Left lung (tissue), 10 donors: ENCODE results near the gene URM1. TPM values are rescaled to one million over a fixed set of nuclear protein-coding genes. Genes with fewer than 3 reads are reported as not detected.

ENCODE experiments used
- ATAC-seq: fragments of 200-7000 bp; cut with Tn5 transposase; one replicate; pipeline ENCODE4 v1.9.1; 2020; ENCODE audit warnings: moderate library complexity
- DNase-seq, 4 donors: peaks; one replicate each; pipeline ENCODE4 v3.0.0-alpha.2; 2013 to 2020
- H3K27ac ChIP-seq, 2 donors: fragments of 200-600 bp; sonication (generic) in 1 of 2; one replicate each; pipeline versions ENCODE4 v1.5.0 to v1.8.0; 2020 to 2021
- H3K27me3 ChIP-seq, 2 donors: fragments of 200-600 bp; sonication (generic) in 1 of 2; one replicate each; pipeline versions ENCODE4 v1.5.0 to v1.8.0; 2020 to 2021
- H3K36me3 ChIP-seq, 2 donors: fragments of 200-600 bp; sonication (generic) in 1 of 2; one replicate each; pipeline versions ENCODE4 v1.5.0 to v1.8.0; 2020 to 2021
- H3K4me1 ChIP-seq, 2 donors: fragments of 200-600 bp; one replicate each; pipeline ENCODE4 v1.8.0; 2021
- H3K4me3 ChIP-seq, 2 donors: fragments of 200-600 bp; sonication (generic) in 1 of 2; one replicate each; pipeline versions ENCODE4 v1.5.0 to v1.8.0; 2020 to 2021; ENCODE audit warnings: mild to moderate bottlenecking in 1 of 2
- H3K9me3 ChIP-seq, 2 donors: fragments of 200-600 bp; sonication (generic) in 1 of 2; one replicate each; pipeline versions ENCODE4 v1.5.0 to v1.8.0; 2020 to 2021
- intact Hi-C, 2 donors: fragments of 100-400 bp; cut with DNase I; formaldehyde crosslinking; loops; one replicate each; pipeline versions ENCODE4 v1.11.2 to v1.14.2; 2022
- polyA plus RNA-seq, 6 donors: library from polyadenylated mRNA; unstranded; fragments of 120-200 nt; gene quantifications; one replicate each; pipeline ENCODE4 v1.2.1, GENCODE V29; 2013; ENCODE audit not compliant: insufficient read length in 6 of 6
- total RNA-seq, 2 donors: library from RNA; stranded (reverse); fragmentation: NEBNext Ultra II Directional; extraction: Animal tissue kit (Norgen Biotek cat#: 25700); gene quantifications; one replicate each; pipeline ENCODE4 v1.2.1, GENCODE V29; 2021
- TF ChIP-seq, protein P1 (sequence below), 2 donors: fragments of 200-600 bp; sonication (generic) in 1 of 2; IDR thresholded peaks; one replicate each; pipeline versions ENCODE4 v1.5.0 to v1.8.0; 2021; ENCODE audit warnings: antibody characterized with exemption in 2 of 2
- donor health status: DM: no; HTN: yes; CAD: no.
- donor health status: DM: no; HTN: no; CAD: no.

The URM1 gene
- total and polyA plus RNA-seq, 8 donors, result 55.1 to 66.8 (median 59.7) TPM

DNA sequence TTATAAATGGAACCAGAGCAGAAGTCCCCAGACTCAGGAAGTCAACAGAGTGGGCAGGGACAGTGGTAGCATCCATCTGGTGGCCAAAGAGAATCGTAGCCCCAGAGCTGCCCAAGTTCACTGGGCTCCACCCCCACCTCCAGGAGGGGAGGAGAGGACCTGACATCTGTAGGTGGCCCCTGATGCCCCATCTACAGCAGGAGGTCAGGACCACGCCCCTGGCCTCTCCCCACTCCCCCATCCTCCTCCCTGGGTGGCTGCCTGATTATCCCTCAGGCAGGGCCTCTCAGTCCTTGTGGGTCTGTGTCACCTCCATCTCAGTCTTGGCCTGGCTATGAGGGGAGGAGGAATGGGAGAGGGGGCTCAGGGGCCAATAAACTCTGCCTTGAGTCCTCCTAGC is 10.3 kb upstream of the URM1 start:
- Histone ChIP-seq H3K27me3 (no peaks in the 10 kb centered on the region), H3K4me3 (no peak overlapping the region), H3K27ac (peak overlapping the region in 1 of 2 donors; percentile 56), H3K36me3 (peaks cover 0 to 27% of the 10 kb centered on the region in 2 donors), H3K9me3 (no peaks in the 10 kb centered on the region), H3K4me1 (peaks cover 18 to 26% of the 10 kb centered on the region in 2 donors)
- ATAC-seq (no peak), DNase-seq (no peak)
- intact Hi-C loops, result loop anchor here in 1 of 2 donors (10.0 kb wide), 1 partner anchor 54 kb away; no protein-coding TSS in a partner anchor
- TF ChIP-seq, protein P1, sequence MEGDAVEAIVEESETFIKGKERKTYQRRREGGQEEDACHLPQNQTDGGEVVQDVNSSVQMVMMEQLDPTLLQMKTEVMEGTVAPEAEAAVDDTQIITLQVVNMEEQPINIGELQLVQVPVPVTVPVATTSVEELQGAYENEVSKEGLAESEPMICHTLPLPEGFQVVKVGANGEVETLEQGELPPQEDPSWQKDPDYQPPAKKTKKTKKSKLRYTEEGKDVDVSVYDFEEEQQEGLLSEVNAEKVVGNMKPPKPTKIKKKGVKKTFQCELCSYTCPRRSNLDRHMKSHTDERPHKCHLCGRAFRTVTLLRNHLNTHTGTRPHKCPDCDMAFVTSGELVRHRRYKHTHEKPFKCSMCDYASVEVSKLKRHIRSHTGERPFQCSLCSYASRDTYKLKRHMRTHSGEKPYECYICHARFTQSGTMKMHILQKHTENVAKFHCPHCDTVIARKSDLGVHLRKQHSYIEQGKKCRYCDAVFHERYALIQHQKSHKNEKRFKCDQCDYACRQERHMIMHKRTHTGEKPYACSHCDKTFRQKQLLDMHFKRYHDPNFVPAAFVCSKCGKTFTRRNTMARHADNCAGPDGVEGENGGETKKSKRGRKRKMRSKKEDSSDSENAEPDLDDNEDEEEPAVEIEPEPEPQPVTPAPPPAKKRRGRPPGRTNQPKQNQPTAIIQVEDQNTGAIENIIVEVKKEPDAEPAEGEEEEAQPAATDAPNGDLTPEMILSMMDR (IDR thresholded peaks at IDR 0.05), result no peak

- H3K27ac ChIP-seq, result peak overlapping the region in 1 of 2 donors; percentile 56
These were observed 9.7 kb upstream of the URM1 start for GRCh38 chr9:128361296-128361985.

DNA sequence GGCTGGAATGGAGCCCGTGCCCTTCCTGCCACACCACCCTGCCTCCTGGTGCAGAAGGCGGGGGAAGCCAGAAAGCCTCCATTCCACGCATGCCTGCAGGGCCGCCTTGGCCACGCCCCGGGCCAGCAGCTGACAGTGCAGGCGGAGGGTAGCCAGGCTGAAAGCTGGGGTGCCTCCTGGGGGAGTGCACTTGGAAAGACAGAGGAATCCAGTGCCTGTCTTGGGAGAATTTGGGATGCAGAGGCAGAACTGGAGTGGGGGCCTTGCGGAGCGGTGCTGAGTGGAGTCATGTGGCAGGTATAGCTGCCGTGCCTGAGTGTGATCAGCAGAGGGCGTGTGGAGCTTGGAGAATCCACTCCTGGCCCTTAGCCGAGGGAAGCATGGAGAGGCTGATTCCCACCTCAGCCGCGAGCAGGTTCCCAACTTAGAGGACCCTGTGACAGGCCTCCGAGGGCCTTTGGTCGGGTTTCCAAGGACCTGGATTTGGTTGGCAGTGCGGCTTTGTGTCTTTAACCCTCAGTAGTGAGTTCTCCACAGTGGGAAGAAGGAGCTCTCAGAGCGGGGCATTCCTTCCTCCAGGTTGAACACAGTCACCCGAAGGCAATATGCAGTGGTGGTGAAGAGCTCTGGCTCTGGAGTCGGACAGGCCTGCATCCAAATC is 9.1 kb upstream of the URM1 start:
- Histone ChIP-seq H3K4me1 (peaks cover 18 to 26% of the 10 kb centered on the region in 2 donors), H3K27me3 (no peaks in the 10 kb centered on the region), H3K4me3 (peak overlapping the region; percentile 27 to 38), H3K27ac (peak overlapping the region in 1 of 2 donors; percentile 56), H3K36me3 (peaks cover 0 to 14% of the 10 kb centered on the region in 2 donors), H3K9me3 (no peaks in the 10 kb centered on the region)
- intact Hi-C loops, result loop anchor here in 1 of 2 donors (10.0 kb wide), 1 partner anchor 53 kb away; no protein-coding TSS in a partner anchor
- peak; percentile 72 to 90 (median 84) for DNase-seq
- ATAC-seq, result peak; percentile 96
- TF ChIP-seq, protein P1 (IDR thresholded peaks at IDR 0.05), result peak; percentile 84 to 86

More at GRCh38 chr9:128361296-128361985, 9.7 kb upstream of the URM1 start:
- H3K9me3 ChIP-seq, result no peaks in the 10 kb centered on the region
- no peaks in the 10 kb centered on the region for H3K27me3 ChIP-seq
- DNase-seq (no peak), ATAC-seq (peak; percentile 16)
- TF ChIP-seq, protein P1 (IDR thresholded peaks at IDR 0.05), result no peak
- peak overlapping the region; percentile 27 to 38 for H3K4me3 ChIP-seq
- peaks cover 0 to 20% of the 10 kb centered on the region in 2 donors for H3K36me3 ChIP-seq
- peaks cover 18 to 26% of the 10 kb centered on the region in 2 donors for H3K4me1 ChIP-seq
- intact Hi-C loops, result loop anchor here in 1 of 2 donors (10.0 kb wide), 1 partner anchor 53 kb away; no protein-coding TSS in a partner anchor

- intact Hi-C loops, result loop anchor here in 1 of 2 donors (10.0 kb wide), 1 partner anchor 52 kb away; no protein-coding TSS in a partner anchor
- DNase-seq, result no peak
These were observed 8.4 kb upstream of the URM1 start for GRCh38 chr9:128362774-128363173.

More at GRCh38 chr9:128362774-128363173, 8.4 kb upstream of the URM1 start:
- TF ChIP-seq, protein P1 (IDR thresholded peaks at IDR 0.05), result no peak
- Histone ChIP-seq H3K36me3 (peaks cover 0 to 14% of the 10 kb centered on the region in 2 donors), H3K27ac (no peak overlapping the region), H3K9me3 (no peaks in the 10 kb centered on the region), H3K27me3 (no peaks in the 10 kb centered on the region), H3K4me1 (peaks cover 18 to 26% of the 10 kb centered on the region in 2 donors), H3K4me3 (no peak overlapping the region)
- ATAC-seq, result no peak
